Activated naive CD4-positive, alpha-beta T cell treated with anti-CD3 and anti-CD28 coated beads for 36 hours (primary cell): ENCODE results near the gene FKBP15. TPM values are rescaled to one million over a fixed set of nuclear protein-coding genes. Genes with fewer than 3 reads are reported as not detected.
"Not testable (repeated sequence)": the region's sequence is repeated elsewhere in the genome, so short reads cannot be mapped to it uniquely, and the experiment has no call there.

Experiments used
- CTCF ChIA-PET: fragments of 350-600 bp; sonication (Branson Sonifier 250); formaldehyde crosslinking; loops from one replicate; lab custom pipeline; 2021; ENCODE audit warnings: antibody characterized with exemption; lab: Charles Lee
- DNase-seq: peaks from one replicate; pipeline ENCODE4 v3.0.0-alpha.2; 2020
- H3K27ac Mint-ChIP-seq: one replicate; pipeline ENCODE4 v1.8.0; 2021; ENCODE audit warnings: mild to moderate bottlenecking, mixed read lengths
- H3K27me3 Mint-ChIP-seq: one replicate; pipeline ENCODE4 v1.8.0; 2021; ENCODE audit warnings: low read depth, mixed read lengths
- H3K36me3 Mint-ChIP-seq: one replicate; pipeline ENCODE4 v1.8.0; 2021; ENCODE audit warnings: low read depth, mixed read lengths
- H3K4me1 Mint-ChIP-seq: one replicate; pipeline ENCODE4 v1.8.0; 2021; ENCODE audit warnings: low read depth, mixed read lengths
- H3K4me3 Mint-ChIP-seq: one replicate; pipeline ENCODE4 v1.8.0; 2021; ENCODE audit warnings: mild to moderate bottlenecking, moderate library complexity, mixed read lengths
- H3K9me3 Mint-ChIP-seq: one replicate; pipeline ENCODE4 v1.8.0; 2021; ENCODE audit warnings: mixed read lengths
- intact Hi-C: fragments of 100-400 bp; cut with micrococcal nuclease; formaldehyde crosslinking; loops from one replicate; pipeline ENCODE4 v1.15.1; 2023
- total RNA-seq, 2 experiments: library from RNA; stranded (reverse); gene quantifications; one replicate each; pipeline ENCODE4 v1.2.3, GENCODE V29; 2021

The FKBP15 gene
- total RNA-seq, 2 experiments from 2014 or later: 14.7 to 15.8 TPM

- Mint-ChIP-seq H3K9me3 (no peaks in the 10 kb centered on the region), H3K27me3 (no peaks in the 10 kb centered on the region), H3K27ac (no peak overlapping the region), H3K4me3 (no peak overlapping the region), H3K36me3 (peaks cover 4% of the 10 kb centered on the region), H3K4me1 (peaks cover 30% of the 10 kb centered on the region)
- intact Hi-C loops: loop anchor here (5.0 kb wide), 2 partner anchors 428 to 777 kb away; no protein-coding TSS in a partner anchor
- DNase-seq: no peak
- CTCF ChIA-PET: interaction anchor here (1.9 kb wide), 1 partner anchor 42 kb away, joined by 6 read pairs; no protein-coding TSS in a partner anchor
Measured at GRCh38 chr9:113154471-113154870, 66.6 kb downstream of the FKBP15 start.

DNA sequence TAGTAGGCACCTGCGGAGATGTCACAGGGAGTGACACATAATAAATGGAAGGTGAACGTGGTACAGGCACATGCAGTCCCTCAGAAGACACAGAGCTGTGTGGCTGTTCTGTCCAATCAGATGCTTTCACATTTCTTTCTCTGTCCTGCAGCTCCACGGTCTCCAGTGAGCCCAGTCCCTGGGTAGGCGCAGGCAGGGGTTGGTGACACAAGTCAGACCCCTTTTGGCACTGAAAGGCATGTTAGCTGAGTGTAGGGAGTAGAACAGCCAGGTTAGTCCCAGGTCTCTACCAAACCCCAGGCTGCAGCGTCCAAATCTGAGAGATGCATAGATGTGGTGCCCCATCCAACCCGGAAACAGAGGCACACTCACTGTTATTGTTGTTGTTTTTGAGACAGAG lies 67.5 kb downstream of the FKBP15 start:
- peaks cover 30% of the 10 kb centered on the region for H3K4me1 Mint-ChIP-seq
- H3K27ac Mint-ChIP-seq: no peak overlapping the region
- H3K9me3 Mint-ChIP-seq: no peaks in the 10 kb centered on the region
- intact Hi-C loops: loop anchor here (5.0 kb wide), 2 partner anchors 429 to 776 kb away; no protein-coding TSS in a partner anchor
- H3K36me3 Mint-ChIP-seq: peaks cover under 1% of the 10 kb centered on the region
- H3K27me3 Mint-ChIP-seq: no peaks in the 10 kb centered on the region
- DNase-seq: no peak
- no peak overlapping the region for H3K4me3 Mint-ChIP-seq
- CTCF ChIA-PET: interaction anchor here (1.9 to 2.3 kb wide), 2 partner anchors 10 to 41 kb away, joined by 6 to 8 read pairs; no protein-coding TSS in a partner anchor

DNA sequence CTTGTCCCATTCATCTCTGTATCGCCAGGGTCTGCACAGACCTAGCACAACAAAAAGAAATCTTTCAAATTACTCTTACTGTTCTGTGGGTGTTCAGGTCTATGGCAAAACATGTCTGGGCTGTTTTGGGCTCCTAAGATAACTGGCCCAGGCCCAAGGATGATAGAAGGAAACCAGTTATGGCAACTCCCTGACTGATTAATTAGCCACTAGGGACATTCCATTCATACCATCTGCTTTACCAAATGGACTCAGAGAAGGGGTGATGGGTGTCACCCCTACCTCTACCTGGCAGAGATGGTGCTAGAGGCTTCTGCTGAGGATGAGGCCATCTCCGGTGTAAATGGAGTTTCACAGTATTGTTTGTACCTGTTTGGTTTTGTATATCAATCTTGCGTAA lies 68.4 kb downstream of the FKBP15 start:
- H3K36me3 Mint-ChIP-seq: no peaks in the 10 kb centered on the region
- no peaks in the 10 kb centered on the region for H3K9me3 Mint-ChIP-seq
- H3K4me1 Mint-ChIP-seq: peaks cover 30% of the 10 kb centered on the region
- H3K4me3 Mint-ChIP-seq: peak overlapping the region; percentile 71
- H3K27me3 Mint-ChIP-seq: no peaks in the 10 kb centered on the region
- H3K27ac Mint-ChIP-seq: no peak overlapping the region
- DNase-seq: no peak
- intact Hi-C loops: loop anchor here (5.0 kb wide), 2 partner anchors 430 to 775 kb away; no protein-coding TSS in a partner anchor
- CTCF ChIA-PET: interaction anchor here (0.7 to 2.3 kb wide), 4 partner anchors 10 to 77 kb away, joined by 3 to 8 read pairs (median 4); no protein-coding TSS in a partner anchor

DNA sequence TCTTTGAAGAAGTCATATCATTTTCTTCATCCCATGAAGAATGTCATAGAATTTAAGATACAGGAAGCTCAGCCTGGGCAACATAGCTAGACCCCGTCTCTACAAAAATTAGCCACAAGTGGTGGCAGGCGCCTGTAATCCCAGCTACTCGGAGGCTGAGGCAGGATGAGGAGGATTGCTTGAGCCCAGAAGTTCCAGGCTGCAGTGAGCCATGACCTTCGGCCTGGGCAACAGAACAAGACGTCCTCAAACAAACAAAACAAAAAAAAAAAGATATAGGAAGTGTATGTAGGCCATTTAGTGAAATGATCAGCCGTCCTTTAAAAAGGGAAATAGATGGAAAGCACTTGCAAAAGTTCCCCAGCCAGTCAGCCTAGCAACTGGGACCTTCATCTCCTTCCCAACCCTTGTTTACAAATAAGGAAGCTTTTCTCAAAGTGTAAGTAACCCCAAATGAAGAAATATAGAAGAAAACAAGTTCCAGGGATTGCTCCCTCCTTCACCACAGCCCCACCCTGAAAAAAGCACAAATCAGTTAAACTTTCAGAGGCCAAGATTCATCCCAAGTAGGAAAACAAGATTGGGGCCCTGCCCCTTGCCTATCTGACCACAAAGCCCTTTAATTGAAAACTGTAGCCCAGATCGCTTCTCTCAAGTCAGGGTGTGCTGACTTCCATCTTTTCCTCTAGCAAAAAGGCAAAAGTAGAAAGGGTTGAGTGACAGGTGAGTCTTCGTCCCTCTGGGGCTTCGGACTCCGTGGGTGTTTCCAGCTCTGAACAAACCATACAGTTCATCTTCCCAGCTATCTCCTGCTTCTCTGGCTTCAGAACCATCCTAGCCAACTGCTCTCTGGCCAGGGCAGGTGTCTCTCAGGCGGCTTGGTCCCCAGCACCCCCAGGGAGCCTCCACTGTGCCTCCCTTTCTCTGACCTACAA lies 69.1 kb downstream of the FKBP15 start:
- H3K36me3 Mint-ChIP-seq: no peaks in the 10 kb centered on the region
- intact Hi-C loops: loop anchor here (1.0 to 5.0 kb wide), 3 partner anchors 69 to 775 kb away; partner anchors contain the start of genes FKBP15 and SLC31A1
- CTCF ChIA-PET: interaction anchor here (0.7 to 3.5 kb wide), 7 partner anchors 11 to 125 kb away, joined by 3 to 15 read pairs (median 4); partner anchors contain the start of genes CDC26 and PRPF4
- H3K27me3 Mint-ChIP-seq: no peaks in the 10 kb centered on the region
- no peak for DNase-seq
- peaks cover 30% of the 10 kb centered on the region for H3K4me1 Mint-ChIP-seq
- no peaks in the 10 kb centered on the region for H3K9me3 Mint-ChIP-seq
- H3K27ac Mint-ChIP-seq: no peak overlapping the region
- H3K4me3 Mint-ChIP-seq: peak overlapping the region; percentile 71

GRCh38 chr9:113150670-113151611 lies 70.1 kb downstream of the FKBP15 start, which contains the start of gene SLC31A2:
TSS of gene SLC31A2 (plus strand) at chr9:113151007. CDS start at chr9:113151075, 68 bp downstream.
- peak; percentile 87 for DNase-seq
- Mint-ChIP-seq H3K9me3 (no peaks in the 10 kb centered on the region), H3K27ac (no peak within 1 kb of the TSS), H3K4me1 (peaks cover 23% of the 10 kb centered on the region), H3K27me3 (no peaks in the 10 kb centered on the region), H3K4me3 (peak within 1 kb of the TSS; percentile 71), H3K36me3 (no peaks in the 10 kb centered on the region)
- CTCF ChIA-PET: interaction anchor here (0.7 to 3.5 kb wide), 6 partner anchors 12 to 499 kb away, joined by 3 to 15 read pairs (median 4); partner anchors contain the start of genes CDC26 and PRPF4
- intact Hi-C loops: loop anchor here (1.0 to 5.0 kb wide), 4 partner anchors 70 to 774 kb away; partner anchors contain the start of genes CDC26, FKBP15, PRPF4 and SLC31A1

DNA sequence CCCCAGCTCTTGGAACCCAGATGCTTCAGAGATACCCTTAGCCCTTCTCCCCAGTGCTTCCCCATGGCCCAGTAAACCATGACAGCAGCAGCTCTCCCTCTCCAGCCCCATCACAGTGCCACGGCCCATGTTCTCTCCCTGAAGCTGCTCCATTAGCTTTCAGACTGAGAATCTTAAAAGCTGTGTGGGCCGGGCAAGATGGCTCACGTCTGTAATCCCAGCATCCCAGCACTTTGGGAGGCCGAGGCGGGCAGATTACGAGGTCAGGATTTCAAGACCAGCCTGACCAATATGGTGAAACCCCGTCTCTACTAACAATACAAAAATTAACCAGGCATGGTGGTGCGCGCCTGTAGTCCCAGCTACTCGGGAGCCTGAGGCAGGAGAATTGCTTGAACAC lies 71.5 kb downstream of the FKBP15 start:
- H3K27ac Mint-ChIP-seq, H3K9me3 Mint-ChIP-seq, H3K4me3 Mint-ChIP-seq, H3K27me3 Mint-ChIP-seq, H3K36me3 Mint-ChIP-seq, DNase-seq, intact Hi-C loops: not testable (repeated sequence)
- H3K4me1 Mint-ChIP-seq: peaks cover 13% of the 10 kb centered on the region
- CTCF ChIA-PET: interaction anchor here (0.6 to 3.5 kb wide), 6 partner anchors 10 to 125 kb away, joined by 3 to 15 read pairs (median 3); partner anchors contain the start of gene CDC26

GRCh38 chr9:113148781-113149510 lies 72.1 kb downstream of the FKBP15 start:
- Mint-ChIP-seq H3K27me3 (no peaks in the 10 kb centered on the region), H3K36me3 (no peaks in the 10 kb centered on the region), H3K27ac (no peak overlapping the region), H3K9me3 (no peaks in the 10 kb centered on the region), H3K4me1 (peaks cover 13% of the 10 kb centered on the region), H3K4me3 (no peak overlapping the region)
- intact Hi-C loops: no loop called here
- CTCF ChIA-PET: interaction anchor here (0.6 to 3.5 kb wide), 6 partner anchors 9 to 126 kb away, joined by 3 to 15 read pairs (median 3); partner anchors contain the start of gene CDC26
- DNase-seq: no peak

DNA sequence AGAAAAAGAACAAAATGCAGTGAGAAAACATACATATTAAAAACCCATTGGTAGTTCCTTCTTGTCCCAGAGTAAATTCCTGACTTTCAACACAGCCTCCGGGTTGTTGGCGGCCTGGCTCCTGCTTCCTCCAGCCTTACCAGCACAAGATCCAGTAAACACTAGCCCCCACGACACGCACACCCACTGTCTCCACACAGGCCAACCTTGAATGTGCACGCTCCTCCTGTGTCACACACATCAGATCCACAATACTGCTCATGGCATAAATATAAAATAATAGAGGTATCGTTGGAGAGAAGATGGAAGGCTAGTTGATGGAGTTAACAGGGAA lies 72.7 kb downstream of the FKBP15 start:
- CTCF ChIA-PET: no interaction called here
- no peak for DNase-seq
- no peak overlapping the region for H3K4me3 Mint-ChIP-seq
- no peaks in the 10 kb centered on the region for H3K27me3 Mint-ChIP-seq
- H3K36me3 Mint-ChIP-seq: no peaks in the 10 kb centered on the region
- H3K9me3 Mint-ChIP-seq: no peaks in the 10 kb centered on the region
- intact Hi-C loops: no loop called here
- no peak overlapping the region for H3K27ac Mint-ChIP-seq
- H3K4me1 Mint-ChIP-seq: peaks cover 13% of the 10 kb centered on the region

- CTCF ChIA-PET: no interaction called here
- H3K4me3 Mint-ChIP-seq: no peak overlapping the region
- H3K36me3 Mint-ChIP-seq: no peaks in the 10 kb centered on the region
- no peaks in the 10 kb centered on the region for H3K4me1 Mint-ChIP-seq
- H3K9me3 Mint-ChIP-seq: peaks cover 5% of the 10 kb centered on the region
- H3K27ac Mint-ChIP-seq: no peak overlapping the region
- no peak for DNase-seq
- intact Hi-C loops: no loop called here
- H3K27me3 Mint-ChIP-seq: no peaks in the 10 kb centered on the region
Measured at GRCh38 chr9:113143432-113144227, 77.4 kb downstream of the FKBP15 start.

GRCh38 chr9:113140896-113141295 lies 80.2 kb downstream of the FKBP15 start:
- H3K9me3 Mint-ChIP-seq, H3K4me1 Mint-ChIP-seq, intact Hi-C loops, H3K4me3 Mint-ChIP-seq, H3K36me3 Mint-ChIP-seq, H3K27ac Mint-ChIP-seq, DNase-seq, CTCF ChIA-PET, H3K27me3 Mint-ChIP-seq: not testable (repeated sequence)
